Naive B cell (primary cell): ENCODE results near the gene OR2V2. TPM values are rescaled to one million over a fixed set of nuclear protein-coding genes. Genes with fewer than 3 reads are reported as not detected.
A peak's percentile ranks its signal among the peaks of the same experiment; 100 is the strongest.
"Not testable (repeated sequence)": the region's sequence is repeated elsewhere in the genome, so short reads cannot be mapped to it uniquely, and the experiment has no call there.

Experiments
- ATAC-seq, 2 donors: fragments of 150-1000 bp; cut with Tn5 transposase; 2 replicates each; pipeline ENCODE4 v1.10.0; 2021; ENCODE audit warnings: low read depth in 2 of 2, mild to moderate bottlenecking in 2 of 2, moderate library complexity in 2 of 2
- DNase-seq: peaks from one replicate; pipeline ENCODE4 v3.0.0; 2022
- H3K27ac Mint-ChIP-seq, 6 donors: one replicate each; pipeline ENCODE4 v1.8.0; 2020 to 2022; ENCODE audit warnings: mild to moderate bottlenecking in 6 of 6, mixed read lengths in 6 of 6, moderate library complexity in 5 of 6, inconsistent platforms in 2 of 6
- H3K27me3 Mint-ChIP-seq, 3 donors: one replicate each; pipeline ENCODE4 v1.8.0; 2021 to 2022; ENCODE audit warnings: mixed read lengths in 3 of 3, mild to moderate bottlenecking in 1 of 3
- H3K36me3 Mint-ChIP-seq, 2 donors: one replicate each; pipeline ENCODE4 v1.8.0; 2020 to 2022; ENCODE audit warnings: mixed read lengths in 2 of 2, inconsistent platforms in 1 of 2, mild to moderate bottlenecking in 1 of 2
- H3K4me1 Mint-ChIP-seq, 3 donors: one replicate each; pipeline ENCODE4 v1.8.0; 2020 to 2022; ENCODE audit warnings: mixed read lengths in 3 of 3, inconsistent platforms in 1 of 3, mild to moderate bottlenecking in 1 of 3, moderate library complexity in 1 of 3
- H3K4me3 Mint-ChIP-seq, 8 donors: one replicate each; pipeline ENCODE4 v1.8.0; 2020 to 2022; ENCODE audit warnings: mild to moderate bottlenecking in 8 of 8, mixed read lengths in 8 of 8, moderate library complexity in 8 of 8, inconsistent platforms in 2 of 8
- H3K9me3 Mint-ChIP-seq, 7 donors: one replicate each; pipeline ENCODE4 v1.8.0; 2020 to 2022; ENCODE audit warnings: mixed read lengths in 7 of 7, mild to moderate bottlenecking in 5 of 7, inconsistent platforms in 2 of 7, moderate library complexity in 1 of 7
- polyA plus RNA-seq, 6 donors: library from polyadenylated mRNA; unstranded; fragments of 300-500 nt; fragmentation: Illumina TruSeq; gene quantifications; one replicate each; pipeline ENCODE4 v1.2.3, GENCODE V29; 2021; ENCODE audit warnings: low read depth in 6 of 6

OR2V2 gene
- polyA plus RNA-seq, 6 donors from 2014 or later, result not detected

DNA sequence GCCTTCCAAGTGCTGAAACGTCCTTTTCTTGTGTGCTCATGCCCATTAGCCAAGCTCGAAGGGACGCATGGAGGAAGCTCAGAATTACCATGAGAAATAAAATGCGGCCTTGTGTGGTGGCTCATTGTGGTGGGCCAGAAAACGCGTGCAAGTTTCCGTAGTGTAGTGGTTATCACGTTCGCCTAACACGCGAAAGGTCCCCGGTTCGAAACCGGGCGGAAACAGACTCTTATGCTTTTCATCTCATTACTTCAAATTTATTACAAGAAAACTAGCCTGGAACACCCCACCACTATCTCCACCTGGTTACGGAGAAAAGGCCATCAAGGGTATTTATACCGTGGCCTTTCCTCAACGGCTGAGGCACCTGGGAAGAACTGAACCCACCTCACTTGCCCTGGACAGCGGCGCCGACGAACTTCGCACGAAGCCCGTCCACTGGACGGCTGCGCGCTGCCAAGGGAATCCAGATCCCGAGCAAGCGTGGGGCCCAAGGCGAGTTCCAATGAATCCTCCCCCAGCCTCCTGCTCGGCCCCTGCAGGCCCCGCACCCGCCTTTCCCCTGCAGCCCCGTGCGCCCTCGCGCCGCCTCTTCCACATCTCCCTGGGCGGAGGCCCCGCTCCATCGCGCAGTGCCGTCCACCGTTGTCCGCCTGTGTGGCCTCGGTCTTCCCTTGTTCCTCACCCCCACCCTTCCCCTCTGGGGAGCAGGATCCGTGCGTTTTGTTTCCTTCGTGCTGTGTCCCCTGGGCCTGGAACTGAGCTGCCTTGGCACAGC is 22.3 kb downstream of the OR2V2 start:
- H3K4me3 Mint-ChIP-seq, result peak overlapping the region in 7 of 8 donors; percentile 15 to 74 (median 59)
- H3K9me3 Mint-ChIP-seq, result peaks cover 3 to 34% (median 10%) of the 10 kb centered on the region in 7 donors
- DNase-seq, result peak; percentile 68
- H3K27me3 Mint-ChIP-seq, result peaks cover 27 to 72% (median 64%) of the 10 kb centered on the region in 3 donors
- peaks cover 28 to 74% (median 40%) of the 10 kb centered on the region in 3 donors for H3K4me1 Mint-ChIP-seq
- H3K36me3 Mint-ChIP-seq, result not testable (repeated sequence)
- ATAC-seq, result peak; percentile 16 to 39
- peak overlapping the region in 4 of 6 donors; percentile 87 to 99 (median 92) for H3K27ac Mint-ChIP-seq

DNA sequence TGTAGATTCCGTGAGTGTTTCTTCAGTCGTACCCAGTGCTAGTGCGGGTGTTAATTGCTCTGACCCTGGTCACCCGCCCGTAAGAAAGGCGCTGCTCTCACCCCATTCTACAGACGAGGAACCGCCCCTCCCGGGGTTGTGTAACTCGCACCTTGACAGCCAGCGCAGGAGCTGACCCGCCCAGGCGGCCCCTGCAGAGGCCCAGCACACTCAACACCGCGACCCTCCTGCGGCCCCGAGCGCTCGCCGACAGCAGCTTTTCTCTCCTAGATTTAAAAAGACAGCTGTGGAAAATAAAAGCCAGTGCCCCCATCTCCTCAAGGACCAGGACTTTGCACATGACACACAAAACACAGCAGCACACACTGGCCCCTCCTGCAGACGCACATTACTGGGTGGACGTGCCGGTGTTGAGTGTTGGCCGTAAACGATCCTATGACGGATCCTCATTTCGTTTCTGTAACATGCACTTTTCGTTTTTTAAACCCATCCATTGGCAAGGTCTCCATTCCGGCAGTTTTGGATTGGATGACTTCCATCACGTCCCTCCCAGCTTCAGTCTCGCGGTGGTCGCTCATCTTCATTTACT is 22.9 kb downstream of the OR2V2 start:
- H3K36me3 Mint-ChIP-seq, result peaks cover 0 to 7% of the 10 kb centered on the region in 2 donors
- peak overlapping the region in 5 of 6 donors; percentile 76 to 99 (median 89) for H3K27ac Mint-ChIP-seq
- ATAC-seq (no peak), DNase-seq (no peak)
- H3K4me1 Mint-ChIP-seq, result peaks cover 28 to 72% (median 40%) of the 10 kb centered on the region in 3 donors
- H3K27me3 Mint-ChIP-seq, result peaks cover 27 to 68% (median 62%) of the 10 kb centered on the region in 3 donors
- H3K4me3 Mint-ChIP-seq, result peak overlapping the region in 6 of 8 donors; percentile 15 to 74 (median 66)
- H3K9me3 Mint-ChIP-seq, result peaks cover 3 to 32% (median 11%) of the 10 kb centered on the region in 7 donors

DNA sequence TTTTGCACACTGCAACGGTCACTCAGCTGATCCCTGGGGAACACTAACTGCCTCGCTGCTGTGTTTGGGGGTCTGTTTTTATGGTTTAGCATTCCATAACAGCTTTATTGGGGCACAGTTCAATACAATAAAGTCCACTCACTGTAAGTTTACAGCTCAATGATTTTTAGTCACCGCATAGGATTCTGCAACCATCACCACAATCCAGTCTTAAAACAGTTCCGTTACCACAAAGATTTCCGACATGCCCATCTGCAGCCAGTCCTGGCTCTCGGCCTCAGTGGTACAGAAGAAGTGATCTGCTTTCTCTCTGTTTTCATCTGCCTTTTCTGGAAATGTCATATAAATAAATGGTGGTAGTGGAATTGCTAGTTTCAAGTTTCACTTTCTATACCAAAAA is 23.6 kb downstream of the OR2V2 start:
- H3K4me1 Mint-ChIP-seq, result peaks cover 28 to 66% (median 40%) of the 10 kb centered on the region in 3 donors

DNA sequence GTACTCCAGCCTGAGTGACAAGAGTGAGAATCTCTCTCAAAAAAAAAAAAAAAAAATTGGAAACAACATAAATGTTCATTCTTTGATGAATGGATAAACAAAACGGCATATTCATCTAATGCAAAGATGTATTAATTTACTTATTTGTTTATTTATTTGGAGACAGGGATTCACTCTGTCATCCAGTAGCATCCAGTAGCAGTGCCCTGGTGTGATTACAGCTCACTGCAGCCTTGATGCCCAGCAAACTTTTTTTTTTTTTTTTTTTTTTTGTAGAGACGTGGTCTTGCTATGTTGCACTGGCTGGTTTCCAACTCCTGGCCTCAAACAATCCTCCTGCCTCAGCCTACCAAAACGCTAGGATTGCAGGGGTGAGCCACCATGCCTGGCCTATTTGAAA is 24.4 kb downstream of the OR2V2 start:
- peak overlapping the region in 3 of 8 donors; percentile 35 to 41 (median 40) for H3K4me3 Mint-ChIP-seq

More for the DNA sequence above, 23.6 kb downstream of the OR2V2 start:
- H3K9me3 Mint-ChIP-seq, result peaks cover 3 to 25% (median 10%) of the 10 kb centered on the region in 7 donors
- peaks cover 0 to 7% of the 10 kb centered on the region in 2 donors for H3K36me3 Mint-ChIP-seq
- H3K27ac Mint-ChIP-seq, result peak overlapping the region in 4 of 6 donors; percentile 29 to 99 (median 82)
- no peak for ATAC-seq
- peak overlapping the region in 3 of 8 donors; percentile 4 to 72 (median 65) for H3K4me3 Mint-ChIP-seq
- H3K27me3 Mint-ChIP-seq, result peaks cover 27 to 66% (median 55%) of the 10 kb centered on the region in 3 donors
- DNase-seq, result no peak

DNA sequence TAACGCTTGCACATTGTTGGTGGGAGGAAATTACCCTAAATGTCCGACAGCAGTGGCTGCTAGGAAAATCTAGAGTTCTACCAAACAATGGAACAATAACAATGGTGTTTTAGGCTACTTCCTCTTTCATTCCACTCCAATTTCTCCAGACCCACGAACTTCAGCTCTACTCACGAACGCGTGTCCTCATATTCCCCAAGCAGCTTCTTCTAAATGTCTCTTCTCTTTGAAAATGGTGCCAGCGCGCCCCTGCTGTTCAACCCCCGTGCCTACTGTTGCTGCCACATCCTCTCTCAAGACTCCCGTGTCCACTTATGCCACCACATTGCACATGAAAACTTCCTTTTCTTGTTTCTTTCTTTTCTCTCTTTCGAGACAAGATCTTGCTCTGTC is 25.6 kb downstream of the OR2V2 start:
- DNase-seq (no peak), ATAC-seq (peak; percentile 40 to 53)
- H3K27me3 Mint-ChIP-seq, result peaks cover 17 to 52% (median 36%) of the 10 kb centered on the region in 3 donors
- peaks cover 3 to 19% (median 6%) of the 10 kb centered on the region in 7 donors for H3K9me3 Mint-ChIP-seq
- peak overlapping the region; percentile 73 to 95 (median 82) for H3K4me3 Mint-ChIP-seq
- H3K36me3 Mint-ChIP-seq, result peaks cover 0 to 7% of the 10 kb centered on the region in 2 donors
- peaks cover 20 to 47% (median 32%) of the 10 kb centered on the region in 3 donors for H3K4me1 Mint-ChIP-seq
- H3K27ac Mint-ChIP-seq, result peak overlapping the region; percentile 61 to 97 (median 84)

More for the DNA sequence above, 24.4 kb downstream of the OR2V2 start:
- no peak for DNase-seq
- H3K9me3 Mint-ChIP-seq, result peaks cover 3 to 23% (median 7%) of the 10 kb centered on the region in 7 donors
- peaks cover 0 to 7% of the 10 kb centered on the region in 2 donors for H3K36me3 Mint-ChIP-seq
- H3K4me1 Mint-ChIP-seq, result peaks cover 26 to 58% (median 37%) of the 10 kb centered on the region in 3 donors
- no peak for ATAC-seq
- H3K27ac Mint-ChIP-seq, result peak overlapping the region in 3 of 6 donors; percentile 11 to 85 (median 26)
- peaks cover 25 to 61% (median 47%) of the 10 kb centered on the region in 3 donors for H3K27me3 Mint-ChIP-seq

DNA sequence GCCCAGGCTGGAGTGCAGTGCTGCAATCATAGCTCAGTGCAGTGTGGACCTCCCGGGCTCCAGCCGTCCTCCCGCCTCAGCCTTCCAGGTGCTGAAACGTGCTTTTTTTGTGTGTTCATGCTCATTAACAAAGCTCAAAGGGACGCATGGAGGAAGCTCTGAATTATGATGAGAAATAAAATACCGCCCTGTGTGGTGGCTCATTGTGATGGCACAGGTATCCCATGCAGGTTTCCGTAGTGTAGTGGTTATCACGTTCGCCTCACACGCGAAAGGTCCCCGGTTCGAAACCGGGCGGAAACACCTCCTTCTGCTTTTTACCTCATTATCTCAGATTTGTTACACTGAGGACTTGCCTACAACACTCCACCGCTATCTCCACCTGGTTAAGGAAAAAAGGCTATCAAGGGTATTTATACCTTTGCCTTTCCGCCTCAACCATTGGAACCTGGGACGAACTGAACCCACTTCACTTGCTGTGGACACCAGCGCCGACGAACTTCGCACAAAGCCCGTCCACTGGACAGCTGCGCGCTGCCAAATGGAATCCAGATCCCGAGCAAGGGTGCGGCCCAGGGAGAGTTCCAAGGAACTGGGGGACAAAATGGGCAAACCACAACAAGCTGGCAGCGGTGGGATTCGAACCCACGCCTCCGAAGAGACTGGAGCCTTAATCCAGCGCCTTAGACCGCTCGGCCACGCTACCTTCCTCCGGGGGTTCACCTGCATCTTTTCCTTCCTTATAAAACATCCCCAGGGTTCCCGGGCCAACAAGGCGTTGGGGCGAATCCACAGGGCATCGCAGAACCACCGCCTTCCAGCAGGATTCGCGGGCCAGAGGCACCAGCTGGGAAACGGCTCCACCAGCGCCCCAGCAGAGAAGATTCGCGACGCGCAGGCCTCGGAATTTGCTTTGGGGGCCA is 26.3 kb downstream of the OR2V2 start:
- DNase-seq (peak; percentile 65), ATAC-seq (peak; percentile 80 to 81)
- Mint-ChIP-seq H3K4me3 (peak overlapping the region; percentile 73 to 95 (median 82)), H3K36me3 (peaks cover 0 to 6% of the 10 kb centered on the region in 2 donors), H3K27ac (peak overlapping the region; percentile 49 to 97 (median 84)), H3K9me3 (peaks cover 3 to 18% (median 6%) of the 10 kb centered on the region in 7 donors), H3K4me1 (peaks cover 20 to 42% (median 30%) of the 10 kb centered on the region in 3 donors), H3K27me3 (peaks cover 12 to 51% (median 29%) of the 10 kb centered on the region in 3 donors)

DNA sequence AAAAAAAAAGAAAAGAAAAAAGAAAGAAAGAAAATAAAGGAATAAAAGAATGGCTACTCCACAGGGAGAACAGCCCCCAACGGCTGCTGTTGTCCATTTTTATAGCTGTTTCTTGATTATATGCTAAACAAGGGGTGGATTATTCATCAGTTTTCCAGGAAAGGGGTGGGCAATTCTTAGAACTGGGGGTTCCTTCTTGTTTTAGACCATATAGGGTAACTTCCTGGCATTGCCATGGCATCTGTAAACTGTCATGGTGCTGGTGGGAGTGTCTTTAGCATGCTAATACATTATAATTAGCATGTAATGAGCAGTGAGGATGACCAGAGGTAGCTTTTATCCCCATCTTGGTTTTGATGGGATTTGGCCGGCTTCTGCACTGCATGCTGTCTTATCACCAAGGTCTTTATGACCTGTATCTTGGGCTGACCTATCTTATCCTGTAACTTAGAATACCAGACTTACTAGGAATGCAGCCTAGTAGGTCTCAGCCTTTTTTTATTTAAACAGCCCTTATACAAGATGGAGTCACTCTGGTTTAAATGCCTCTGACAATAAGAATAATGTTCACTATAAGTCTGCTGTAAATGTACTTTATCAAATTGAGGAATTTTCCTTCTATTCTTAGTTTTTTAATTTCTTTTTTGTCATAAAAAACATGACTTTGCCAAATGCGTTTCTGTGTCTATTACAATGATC is 29.0 kb downstream of the OR2V2 start:
- DNase-seq (no peak), ATAC-seq (no peak)
- H3K9me3 Mint-ChIP-seq, result peaks cover 0 to 11% (median 1%) of the 10 kb centered on the region in 7 donors
- no peak overlapping the region for H3K4me3 Mint-ChIP-seq
- H3K36me3 Mint-ChIP-seq, result no peaks in the 10 kb centered on the region
- peaks cover 7 to 20% (median 14%) of the 10 kb centered on the region in 3 donors for H3K4me1 Mint-ChIP-seq
- H3K27ac Mint-ChIP-seq, result peak overlapping the region in 1 of 6 donors; percentile 47
- H3K27me3 Mint-ChIP-seq, result peaks cover 8 to 27% (median 9%) of the 10 kb centered on the region in 3 donors

DNA sequence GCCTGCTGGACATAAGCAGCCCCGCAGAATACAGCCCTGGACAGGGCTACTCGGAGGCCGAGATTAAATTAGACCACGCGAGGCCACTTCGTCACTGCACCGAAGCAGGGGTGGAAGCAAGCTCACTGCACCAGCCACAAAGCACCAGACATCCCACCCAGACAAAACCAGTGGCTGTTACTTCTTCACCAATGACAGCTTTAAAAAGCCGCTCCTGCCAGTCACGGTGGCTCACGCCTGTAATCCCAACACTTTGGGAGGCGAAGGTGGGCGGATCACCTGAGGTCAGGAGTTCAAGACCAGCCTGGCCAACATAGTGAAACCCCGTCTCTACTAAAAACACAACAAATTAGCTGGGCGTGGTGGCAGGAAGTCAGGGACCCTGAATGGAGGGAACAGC is 30.2 kb downstream of the OR2V2 start:
- DNase-seq, H3K4me3 Mint-ChIP-seq, H3K36me3 Mint-ChIP-seq, ATAC-seq: not testable (repeated sequence)
- Mint-ChIP-seq H3K27ac (peak overlapping the region in 1 of 6 donors; percentile 49), H3K27me3 (peaks cover 8 to 32% (median 9%) of the 10 kb centered on the region in 3 donors), H3K9me3 (peaks cover 0 to 11% (median 1%) of the 10 kb centered on the region in 7 donors), H3K4me1 (peaks cover 15 to 25% (median 21%) of the 10 kb centered on the region in 3 donors)

DNA sequence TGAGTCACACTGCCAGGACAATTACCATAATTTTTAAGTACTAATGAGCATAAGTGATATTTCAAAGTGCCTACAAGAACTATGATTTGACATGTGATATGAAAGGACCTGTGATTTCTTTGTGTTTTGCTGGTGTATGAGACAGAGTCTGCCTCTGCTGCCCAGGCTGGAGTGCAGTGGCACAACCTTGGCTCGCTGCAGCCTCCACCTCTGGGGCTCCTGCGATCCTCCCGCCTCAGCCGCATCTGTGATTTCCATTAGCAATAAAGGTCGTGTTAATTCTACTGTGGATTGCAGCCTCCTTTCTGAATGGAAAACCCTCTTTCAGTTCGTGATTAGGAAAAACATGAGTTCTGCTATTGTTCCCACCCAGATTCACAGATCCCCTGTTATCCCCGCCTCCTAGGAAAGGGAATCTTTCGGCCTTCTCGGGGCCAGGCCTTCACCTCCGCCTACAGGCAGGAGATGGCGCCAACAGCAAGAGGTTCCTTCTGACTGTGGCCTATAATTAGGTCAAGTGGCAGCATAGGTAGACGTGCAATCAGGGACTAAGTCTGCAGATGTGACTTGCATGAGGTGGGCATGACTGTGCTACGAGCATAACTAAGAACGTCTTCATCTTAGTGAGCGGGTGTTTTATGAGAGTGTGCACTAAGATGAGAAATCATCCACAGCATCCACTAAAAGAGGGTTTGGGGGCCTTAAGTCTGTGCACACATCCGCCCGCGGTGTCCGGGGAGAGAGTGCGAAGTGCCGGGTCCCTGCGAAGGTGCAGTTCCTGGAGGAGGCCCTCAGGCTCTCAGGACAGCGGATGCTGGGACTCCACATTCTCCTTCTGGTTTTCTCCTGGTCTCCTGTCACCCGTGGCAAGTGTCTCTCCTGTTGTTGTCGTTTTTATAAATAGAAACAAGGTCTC is 34.5 kb downstream of the OR2V2 start:
- Mint-ChIP-seq H3K36me3 (no peaks in the 10 kb centered on the region), H3K4me3 (peak overlapping the region; percentile 2 to 94 (median 83)), H3K4me1 (peaks cover 21 to 33% (median 23%) of the 10 kb centered on the region in 3 donors), H3K9me3 (no peaks in the 10 kb centered on the region), H3K27ac (peak overlapping the region in 5 of 6 donors; percentile 50 to 91 (median 57)), H3K27me3 (peaks cover 0 to 12% (median 0%) of the 10 kb centered on the region in 3 donors)
- DNase-seq (peak; percentile 64), ATAC-seq (peak; percentile 69 to 74)

DNA sequence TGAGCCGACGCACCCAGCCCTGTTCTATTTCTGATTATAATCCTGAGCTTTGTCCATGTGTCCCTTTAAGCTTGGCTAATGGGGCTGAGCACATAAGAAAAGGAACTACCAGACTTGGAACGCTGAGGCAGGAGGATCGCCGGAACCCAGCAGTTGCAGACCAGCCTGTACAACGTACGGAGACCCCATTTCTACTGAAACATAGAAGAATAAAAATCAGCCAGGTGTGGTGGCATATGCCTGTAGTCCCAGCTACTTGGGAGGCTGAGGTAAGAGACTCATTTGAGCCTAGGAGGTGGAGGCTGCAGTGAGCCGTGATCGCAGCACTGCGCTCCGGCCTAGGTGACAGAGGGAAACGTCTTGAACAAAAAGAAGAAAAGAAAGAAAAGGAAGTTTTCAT is 35.3 kb downstream of the OR2V2 start:
- DNase-seq (no peak), ATAC-seq (no peak)
- Mint-ChIP-seq H3K4me3 (peak overlapping the region; percentile 75 to 94 (median 87)), H3K4me1 (peaks cover 23 to 34% (median 23%) of the 10 kb centered on the region in 3 donors), H3K27me3 (peaks cover 0 to 10% (median 0%) of the 10 kb centered on the region in 3 donors), H3K27ac (peak overlapping the region in 4 of 6 donors; percentile 55 to 95 (median 92)), H3K9me3 (peaks cover 0 to under 1% (median 0%) of the 10 kb centered on the region in 7 donors), H3K36me3 (no peaks in the 10 kb centered on the region)

DNA sequence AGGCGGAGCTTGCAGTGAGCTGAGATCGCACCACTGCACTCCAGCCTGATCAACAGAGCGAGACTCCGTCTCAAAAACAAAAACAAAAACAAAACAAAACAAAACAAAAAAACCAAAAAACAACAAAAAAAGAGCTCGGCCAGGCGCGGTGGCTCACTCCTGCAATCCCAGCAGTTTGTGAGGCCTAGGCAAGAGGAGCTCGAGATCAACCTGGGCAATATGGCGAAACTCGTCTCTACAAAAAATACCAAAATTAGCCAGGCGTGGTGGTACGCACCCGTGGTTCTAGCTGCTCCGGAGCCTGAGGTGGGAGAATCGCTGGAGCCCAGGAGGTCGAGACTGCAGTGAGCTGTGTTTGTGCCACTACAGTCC is 37.4 kb downstream of the OR2V2 start:
- ATAC-seq, result no peak
- peaks cover 0 to 7% of the 10 kb centered on the region in 2 donors for H3K36me3 Mint-ChIP-seq
- DNase-seq, result no peak
- peak overlapping the region in 1 of 6 donors; percentile 93 for H3K27ac Mint-ChIP-seq
- H3K4me1 Mint-ChIP-seq, result peaks cover 35 to 49% (median 37%) of the 10 kb centered on the region in 3 donors
- peaks cover 0 to 8% (median 4%) of the 10 kb centered on the region in 3 donors for H3K27me3 Mint-ChIP-seq
- H3K9me3 Mint-ChIP-seq, result peaks cover 0 to 15% (median 0%) of the 10 kb centered on the region in 7 donors
- H3K4me3 Mint-ChIP-seq, result peak overlapping the region; percentile 81 to 97 (median 94)
